Measurements from ENCODE around the gene MAOB. TPM values are rescaled to one million over a fixed set of nuclear protein-coding genes. Genes with fewer than 3 reads are reported as not detected.

The MAOB gene
- total and polyA plus RNA-seq, 9 of the 15 experiments (the other 6 are each of a cell fraction or from before 2014, with no cell fraction given) = 0.05 to 0.09 TPM; not detected in 7

DNA sequence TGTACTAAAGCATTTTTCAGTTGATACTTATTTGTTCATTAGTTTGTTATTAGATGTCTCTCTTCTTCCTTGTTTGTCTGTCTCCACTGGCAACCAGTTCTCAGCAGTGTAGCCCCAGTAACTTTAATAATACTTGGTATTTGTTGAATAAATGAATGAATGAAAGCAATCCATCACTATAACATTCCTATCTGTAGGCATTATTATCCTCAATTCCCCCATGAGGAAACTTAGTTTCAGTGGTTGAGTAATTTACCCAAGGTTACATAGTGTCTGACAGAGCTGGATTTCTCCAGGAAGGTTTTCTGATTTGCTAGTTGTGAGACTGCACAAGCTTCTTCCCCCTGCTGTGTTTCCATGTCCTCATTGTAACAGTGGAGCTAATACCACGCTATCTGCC, 27.8 kb upstream of the MAOB start:
- Histone ChIP-seq H3K9me1 (ENCODE audit: control insufficient read depth, insufficient read depth, low read length) (no peaks in the 10 kb centered on the region), H3K4me1 (replicated peaks in 1 of 2; ENCODE audit: control insufficient read depth in 2 of 2, insufficient read depth in 2 of 2, low read length in 2 of 2) (no peaks in the 10 kb centered on the region), H3K27me3 (ENCODE audit: control insufficient read depth in 2 of 2, insufficient read depth in 2 of 2, low read length in 2 of 2) (no peaks in the 10 kb centered on the region), H3K27ac (ENCODE audit: extremely low read depth, low read depth, low read length) (no peak overlapping the region), H3K4me2 (ENCODE audit: insufficient read depth, low read length) (no peak overlapping the region), H2AFZ (ENCODE audit: low read depth, low read length) (no peak overlapping the region), H3K4me3 (no peak overlapping the region), H3K9ac (ENCODE audit: insufficient read depth in 1 of 2, low read depth in 2 of 2, low read length in 2 of 2) (no peak overlapping the region), H3K79me2 (ENCODE audit: control insufficient read depth, insufficient read depth, low read length) (no peaks in the 10 kb centered on the region), H4K20me1 (replicated peaks; ENCODE audit: control insufficient read depth, insufficient read depth, low read length) (no peaks in the 10 kb centered on the region), H3K36me3 (ENCODE audit: control insufficient read depth, insufficient read depth, low read length) (no peaks in the 10 kb centered on the region), H3K9me3 (replicated peaks; ENCODE audit: control insufficient read depth, insufficient read depth, low read depth, low read length) (no peaks in the 10 kb centered on the region)
- intact Hi-C loops (cut with micrococcal nuclease) = no loop called here
- ChIA-PET POLR2A (no interaction called here), CTCF (ENCODE audit: low intra/inter-chr PET ratio) (no interaction called here)
- 0% methylated on average over 1 of the region's 1 CpG for WGBS (ENCODE audit: insufficient coverage, low coverage, missing lambda C conversion rate)
- no peak for FAIRE-seq
- TF ChIP-seq ZNF121 (CRISPR knock-in tag; conservative IDR thresholded peaks at IDR 0.05) = no peak
- TF ChIP-seq ZBED1 (IDR thresholded peaks at IDR 0.05) = no peak
- TF ChIP-seq COPS2 (conservative IDR thresholded peaks at IDR 0.05) = no peak
- no peak for TF ChIP-seq FOXJ3 (CRISPR knock-in tag; IDR thresholded peaks at IDR 0.05)
- TF ChIP-seq ZFP30 (CRISPR knock-in tag; IDR thresholded peaks at IDR 0.05; ENCODE audit: borderline replicate concordance) = no peak
- TF ChIP-seq CBX3 (IDR thresholded peaks at IDR 0.05; ENCODE audit: borderline replicate concordance in 1 of 2, low read length in 2 of 2) = no peak
- TF ChIP-seq, protein P1, sequence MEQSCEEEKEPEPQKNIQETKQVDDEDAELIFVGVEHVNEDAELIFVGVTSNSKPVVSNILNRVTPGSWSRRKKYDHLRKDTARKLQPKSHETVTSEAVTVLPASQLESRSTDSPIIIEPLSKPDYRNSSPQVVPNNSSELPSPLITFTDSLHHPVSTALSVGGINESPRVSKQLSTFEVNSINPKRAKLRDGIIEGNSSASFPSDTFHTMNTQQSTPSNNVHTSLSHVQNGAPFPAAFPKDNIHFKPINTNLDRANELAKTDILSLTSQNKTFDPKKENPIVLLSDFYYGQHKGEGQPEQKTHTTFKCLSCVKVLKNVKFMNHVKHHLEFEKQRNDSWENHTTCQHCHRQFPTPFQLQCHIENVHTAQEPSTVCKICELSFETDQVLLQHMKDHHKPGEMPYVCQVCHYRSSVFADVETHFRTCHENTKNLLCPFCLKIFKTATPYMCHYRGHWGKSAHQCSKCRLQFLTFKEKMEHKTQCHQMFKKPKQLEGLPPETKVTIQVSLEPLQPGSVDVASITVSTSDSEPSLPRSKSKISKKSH (CRISPR knock-in tag; IDR thresholded peaks at IDR 0.05) = no peak
- TF ChIP-seq ESRRA (IDR thresholded peaks at IDR 0.05; ENCODE audit: borderline replicate concordance, low read depth) = no peak
- no peak for TF ChIP-seq HEY1 (CRISPR knock-in tag; IDR thresholded peaks at IDR 0.05; ENCODE audit: borderline replicate concordance)
- TF ChIP-seq, protein P2, sequence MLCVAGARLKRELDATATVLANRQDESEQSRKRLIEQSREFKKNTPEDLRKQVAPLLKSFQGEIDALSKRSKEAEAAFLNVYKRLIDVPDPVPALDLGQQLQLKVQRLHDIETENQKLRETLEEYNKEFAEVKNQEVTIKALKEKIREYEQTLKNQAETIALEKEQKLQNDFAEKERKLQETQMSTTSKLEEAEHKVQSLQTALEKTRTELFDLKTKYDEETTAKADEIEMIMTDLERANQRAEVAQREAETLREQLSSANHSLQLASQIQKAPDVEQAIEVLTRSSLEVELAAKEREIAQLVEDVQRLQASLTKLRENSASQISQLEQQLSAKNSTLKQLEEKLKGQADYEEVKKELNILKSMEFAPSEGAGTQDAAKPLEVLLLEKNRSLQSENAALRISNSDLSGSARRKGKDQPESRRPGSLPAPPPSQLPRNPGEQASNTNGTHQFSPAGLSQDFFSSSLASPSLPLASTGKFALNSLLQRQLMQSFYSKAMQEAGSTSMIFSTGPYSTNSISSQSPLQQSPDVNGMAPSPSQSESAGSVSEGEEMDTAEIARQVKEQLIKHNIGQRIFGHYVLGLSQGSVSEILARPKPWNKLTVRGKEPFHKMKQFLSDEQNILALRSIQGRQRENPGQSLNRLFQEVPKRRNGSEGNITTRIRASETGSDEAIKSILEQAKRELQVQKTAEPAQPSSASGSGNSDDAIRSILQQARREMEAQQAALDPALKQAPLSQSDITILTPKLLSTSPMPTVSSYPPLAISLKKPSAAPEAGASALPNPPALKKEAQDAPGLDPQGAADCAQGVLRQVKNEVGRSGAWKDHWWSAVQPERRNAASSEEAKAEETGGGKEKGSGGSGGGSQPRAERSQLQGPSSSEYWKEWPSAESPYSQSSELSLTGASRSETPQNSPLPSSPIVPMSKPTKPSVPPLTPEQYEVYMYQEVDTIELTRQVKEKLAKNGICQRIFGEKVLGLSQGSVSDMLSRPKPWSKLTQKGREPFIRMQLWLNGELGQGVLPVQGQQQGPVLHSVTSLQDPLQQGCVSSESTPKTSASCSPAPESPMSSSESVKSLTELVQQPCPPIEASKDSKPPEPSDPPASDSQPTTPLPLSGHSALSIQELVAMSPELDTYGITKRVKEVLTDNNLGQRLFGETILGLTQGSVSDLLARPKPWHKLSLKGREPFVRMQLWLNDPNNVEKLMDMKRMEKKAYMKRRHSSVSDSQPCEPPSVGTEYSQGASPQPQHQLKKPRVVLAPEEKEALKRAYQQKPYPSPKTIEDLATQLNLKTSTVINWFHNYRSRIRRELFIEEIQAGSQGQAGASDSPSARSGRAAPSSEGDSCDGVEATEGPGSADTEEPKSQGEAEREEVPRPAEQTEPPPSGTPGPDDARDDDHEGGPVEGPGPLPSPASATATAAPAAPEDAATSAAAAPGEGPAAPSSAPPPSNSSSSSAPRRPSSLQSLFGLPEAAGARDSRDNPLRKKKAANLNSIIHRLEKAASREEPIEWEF (CRISPR knock-in tag; IDR thresholded peaks at IDR 0.05) = no peak
- TF ChIP-seq TARDBP (IDR thresholded peaks at IDR 0.05) = no peak
- TF ChIP-seq MEF2D (tag; conservative IDR thresholded peaks at IDR 0.05; ENCODE audit: low read depth) = no peak
- TF ChIP-seq ID3 (CRISPR knock-in tag; IDR thresholded peaks at IDR 0.05) = no peak
- no peak for TF ChIP-seq ID3 (tag; IDR thresholded peaks at IDR 0.05)
- TF ChIP-seq OTX1 (CRISPR knock-in tag; IDR thresholded peaks at IDR 0.05) = no peak
- no peak for TF ChIP-seq CHD4 (IDR thresholded peaks at IDR 0.05; ENCODE audit: insufficient read depth, insufficient replicate concordance, low read depth, low read length, poor library complexity, severe bottlenecking)
- no peak for TF ChIP-seq TCF7L2 (IDR thresholded peaks at IDR 0.05; ENCODE audit: low read depth, low read length)
- TF ChIP-seq ZNF584 (CRISPR knock-in tag; IDR thresholded peaks at IDR 0.05; ENCODE audit: low read depth) = no peak
- TF ChIP-seq HLTF (IDR thresholded peaks at IDR 0.05) = no peak
- BruUV-seq (replicated peaks) = no TSS peak
- in situ Hi-C loops (cut with MboI) = no loop called here
- ATAC-seq = no peak
- DNase-seq (ENCODE audit: extremely low read depth in 1 of 4, low spot score in 3 of 4) = no peak

Data from K562 (cell line).